Thyroid gland (tissue), 4 donors: Measurements from ENCODE around the gene AXDND1.

Source experiments
- CTCF ChIP-seq, 6 experiments: fragments of 200-600 bp in 3 of 6; fragments of 450-650 bp in 3 of 6; sonication (generic) in 3 of 6; IDR thresholded peaks; one replicate each; pipeline ENCODE4 v1.5.1; 2016 to 2019; ENCODE audit warnings: antibody characterized with exemption in 6 of 6, mild to moderate bottlenecking in 2 of 6, inconsistent platforms in 1 of 6, moderate library complexity in 1 of 6
- POLR2A ChIP-seq, 2 donors: fragments of 450-650 bp; IDR thresholded peaks; one replicate each; pipeline ENCODE4 v1.6.1; 2017; ENCODE audit warnings: antibody characterized with exemption in 2 of 2, mild to moderate bottlenecking in 2 of 2, moderate library complexity in 1 of 2

GRCh38 chr1:179329862-179330261 lies 35.9 kb upstream of the AXDND1 start:
- TF ChIP-seq CTCF (IDR thresholded peaks at IDR 0.05) (no peak), POLR2A (IDR thresholded peaks at IDR 0.05) (no peak)
